ENCODE measurements around the gene PLSCR5.
A peak's percentile ranks its signal among the peaks of the same experiment; 100 is the strongest.

DNA sequence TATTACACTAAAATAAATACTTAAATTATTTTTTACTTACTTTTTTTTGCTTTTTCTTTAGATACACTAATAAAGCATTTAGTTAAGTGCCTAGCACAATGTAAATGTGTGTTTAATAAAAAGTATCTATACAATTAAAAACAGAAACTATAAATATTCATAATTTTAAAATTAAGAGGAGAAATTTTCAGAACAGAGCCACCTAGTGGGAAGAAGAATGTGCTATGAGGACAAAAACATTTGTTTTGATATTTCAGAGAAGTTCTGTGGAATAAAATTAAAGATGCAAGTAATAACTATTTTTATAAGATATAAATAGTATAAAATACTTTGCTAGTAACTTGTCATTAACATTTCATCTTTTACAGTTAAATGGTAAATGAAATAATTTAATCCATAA, 33.6 kb upstream of the PLSCR5 start:
- TF ChIP-seq CTCF (IDR thresholded peaks at IDR 0.05): peak; percentile 51
- TF ChIP-seq, protein P1, sequence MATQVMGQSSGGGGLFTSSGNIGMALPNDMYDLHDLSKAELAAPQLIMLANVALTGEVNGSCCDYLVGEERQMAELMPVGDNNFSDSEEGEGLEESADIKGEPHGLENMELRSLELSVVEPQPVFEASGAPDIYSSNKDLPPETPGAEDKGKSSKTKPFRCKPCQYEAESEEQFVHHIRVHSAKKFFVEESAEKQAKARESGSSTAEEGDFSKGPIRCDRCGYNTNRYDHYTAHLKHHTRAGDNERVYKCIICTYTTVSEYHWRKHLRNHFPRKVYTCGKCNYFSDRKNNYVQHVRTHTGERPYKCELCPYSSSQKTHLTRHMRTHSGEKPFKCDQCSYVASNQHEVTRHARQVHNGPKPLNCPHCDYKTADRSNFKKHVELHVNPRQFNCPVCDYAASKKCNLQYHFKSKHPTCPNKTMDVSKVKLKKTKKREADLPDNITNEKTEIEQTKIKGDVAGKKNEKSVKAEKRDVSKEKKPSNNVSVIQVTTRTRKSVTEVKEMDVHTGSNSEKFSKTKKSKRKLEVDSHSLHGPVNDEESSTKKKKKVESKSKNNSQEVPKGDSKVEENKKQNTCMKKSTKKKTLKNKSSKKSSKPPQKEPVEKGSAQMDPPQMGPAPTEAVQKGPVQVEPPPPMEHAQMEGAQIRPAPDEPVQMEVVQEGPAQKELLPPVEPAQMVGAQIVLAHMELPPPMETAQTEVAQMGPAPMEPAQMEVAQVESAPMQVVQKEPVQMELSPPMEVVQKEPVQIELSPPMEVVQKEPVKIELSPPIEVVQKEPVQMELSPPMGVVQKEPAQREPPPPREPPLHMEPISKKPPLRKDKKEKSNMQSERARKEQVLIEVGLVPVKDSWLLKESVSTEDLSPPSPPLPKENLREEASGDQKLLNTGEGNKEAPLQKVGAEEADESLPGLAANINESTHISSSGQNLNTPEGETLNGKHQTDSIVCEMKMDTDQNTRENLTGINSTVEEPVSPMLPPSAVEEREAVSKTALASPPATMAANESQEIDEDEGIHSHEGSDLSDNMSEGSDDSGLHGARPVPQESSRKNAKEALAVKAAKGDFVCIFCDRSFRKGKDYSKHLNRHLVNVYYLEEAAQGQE (IDR thresholded peaks at IDR 0.05; ENCODE audit: low read depth, low read length): no peak
- no peak for TF ChIP-seq TAF1 (IDR thresholded peaks at IDR 0.05; ENCODE audit: borderline replicate concordance, low read depth, low read length)
- no peak for TF ChIP-seq USF2 (IDR thresholded peaks at IDR 0.05; ENCODE audit: borderline replicate concordance, low read depth, low read length)
- TF ChIP-seq SIN3A (IDR thresholded peaks at IDR 0.05; ENCODE audit: borderline replicate concordance, low read depth, low read length): no peak
- no peak for TF ChIP-seq USF1 (IDR thresholded peaks at IDR 0.05; ENCODE audit: borderline replicate concordance, low read depth)
- no peak for TF ChIP-seq GATA2 (CRISPR knock-in tag; IDR thresholded peaks at IDR 0.05)
- no peak for TF ChIP-seq SMC3 (IDR thresholded peaks at IDR 0.05; ENCODE audit: low read depth, low read length)
- no peak for TF ChIP-seq EZH2phosphoT487 (IDR thresholded peaks at IDR 0.05; ENCODE audit: borderline replicate concordance, low read depth)

All from SK-N-SH (cell line).